Frontal cortex (tissue), 4 donors: Measurements from ENCODE around the gene GPN2. TPM values are rescaled to one million over a fixed set of nuclear protein-coding genes. Genes with fewer than 3 reads are reported as not detected.
"Not testable (repeated sequence)": the region's sequence is repeated elsewhere in the genome, so short reads cannot be mapped to it uniquely, and the experiment has no call there.

Source experiments
- DNase-seq, 2 donors: peaks; one replicate each; pipeline ENCODE4 v3.0.0; 2012; ENCODE audit warnings: low spot score in 2 of 2
- FAIRE-seq: peaks from 2 replicates; lab custom pipeline; 2012; peaks lifted over from hg19 to GRCh38; lab: Jason Lieb, UNC
- total RNA-seq: library from RNA; depleted of rRNA; stranded (reverse); fragments of >200 nt; gene quantifications from one replicate; pipeline ENCODE4 v1.2.3, GENCODE V29; 2014
- donor health status: control.
- donor health status: control.
- donor health status: control.

GPN2 gene
- total RNA-seq, 1 donor from 2014 or later = 8.6 TPM

- no peak for FAIRE-seq
These were observed 17.2 kb upstream of the GPN2 start for GRCh38 chr1:26907071-26907917.

DNA sequence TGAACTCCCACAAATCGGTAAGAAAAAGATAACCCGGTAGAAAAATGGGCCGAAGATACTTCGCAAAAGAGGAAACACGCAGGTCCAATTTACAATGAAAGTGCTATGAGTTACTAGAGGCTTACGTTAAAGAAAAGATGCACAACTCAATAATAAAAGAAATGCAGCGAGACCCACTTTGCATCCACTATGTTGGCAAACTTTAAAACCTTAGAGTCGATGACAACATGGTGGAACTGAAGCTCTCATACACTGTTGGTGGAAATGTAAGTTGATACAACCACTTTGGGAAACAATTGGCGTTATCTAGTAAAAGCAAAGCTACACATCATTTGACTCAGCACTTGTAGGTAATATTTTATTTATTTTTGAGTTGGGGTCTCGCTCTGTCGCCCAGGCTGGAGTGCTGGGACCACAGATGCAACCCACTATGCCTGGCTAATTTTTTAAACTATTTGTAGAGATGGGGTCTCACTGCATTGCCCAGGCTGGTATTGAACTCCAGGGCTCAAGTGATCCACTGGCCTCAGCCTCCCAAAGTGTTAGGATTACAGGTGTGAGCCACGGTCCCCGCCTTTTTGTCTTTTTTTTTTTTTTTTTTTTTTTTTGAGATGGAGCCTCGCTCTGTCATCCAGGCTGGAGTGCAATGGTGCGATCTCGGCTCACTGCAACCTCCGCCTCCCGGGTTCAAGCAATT, 10.9 kb upstream of the GPN2 start:
- no peak for DNase-seq
- FAIRE-seq = no peak

More at GRCh38 chr1:26907071-26907917, 17.2 kb upstream of the GPN2 start:
- no peak for DNase-seq

DNA sequence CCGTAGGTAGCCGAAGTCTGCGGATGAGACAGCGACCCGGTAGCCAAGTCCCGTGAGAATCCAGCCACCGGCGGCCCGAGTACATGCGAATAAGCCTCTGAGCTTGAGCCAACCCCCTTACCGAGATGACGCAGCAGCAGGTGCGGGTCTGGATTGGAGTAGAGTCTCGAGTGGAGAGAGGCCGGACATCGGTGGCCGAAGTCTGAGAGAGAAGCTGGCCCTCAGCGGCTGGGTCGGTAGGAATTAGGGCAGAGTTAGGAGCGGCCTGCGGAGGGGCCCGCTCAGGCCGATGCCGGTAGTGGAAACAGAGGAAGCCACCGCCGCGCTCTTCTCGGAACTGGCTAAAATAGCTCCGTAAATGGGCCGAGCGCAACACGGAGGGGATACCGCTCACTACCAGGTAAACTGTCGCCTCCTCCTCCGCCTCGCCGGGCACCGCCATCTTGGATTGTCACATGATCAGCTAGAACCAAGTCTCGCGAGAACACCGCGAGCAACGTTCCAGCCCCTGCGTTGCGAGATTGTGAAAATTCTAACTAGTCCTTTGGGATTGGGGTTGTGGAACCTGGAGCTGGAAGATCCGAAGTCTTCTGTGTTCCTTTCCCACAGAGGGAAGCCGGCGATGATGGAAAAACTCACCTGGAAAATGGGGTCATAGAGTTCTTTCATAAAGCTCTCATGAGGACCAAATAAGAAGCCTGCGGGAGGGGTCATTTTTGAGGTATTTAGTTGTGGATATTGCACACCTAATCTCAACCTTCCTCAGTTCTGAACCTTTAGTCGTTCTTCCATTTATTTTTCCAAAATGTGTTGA, 10.1 kb upstream of the GPN2 start, which contains the start of gene GPATCH3:
Gene GPATCH3 (minus strand): TSS at position 467 of the 814 bp plus-strand sequence. CDS start 25 bp downstream, at position 442.
- DNase-seq (peak; percentile 78 to 89), FAIRE-seq (no peak)

DNA sequence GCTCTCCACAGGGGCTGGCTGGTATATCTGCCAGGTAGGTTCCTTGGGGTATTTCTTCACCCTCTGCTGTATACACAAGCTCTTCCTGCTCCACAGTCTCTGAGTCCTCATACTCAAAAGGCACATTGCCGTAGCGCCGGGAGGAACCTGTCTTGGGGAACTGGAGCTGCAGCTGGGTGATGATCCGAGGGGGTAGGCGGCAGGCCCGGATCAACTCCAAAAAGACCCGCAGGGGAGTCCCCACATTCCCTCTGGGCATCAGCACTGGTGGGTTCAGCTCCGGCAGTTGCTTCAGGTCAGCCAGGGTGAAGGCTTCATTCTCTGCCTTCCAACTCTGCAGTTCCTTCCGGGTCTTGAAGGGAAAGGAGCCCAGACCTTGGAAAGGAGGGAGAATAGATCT, 7.3 kb upstream of the GPN2 start:
- no peak for FAIRE-seq

GRCh38 chr1:26894263-26894662, 4.2 kb upstream of the GPN2 start:
- no peak for FAIRE-seq
- no peak for DNase-seq

More for the DNA sequence above, 7.3 kb upstream of the GPN2 start:
- DNase-seq = no peak

DNA sequence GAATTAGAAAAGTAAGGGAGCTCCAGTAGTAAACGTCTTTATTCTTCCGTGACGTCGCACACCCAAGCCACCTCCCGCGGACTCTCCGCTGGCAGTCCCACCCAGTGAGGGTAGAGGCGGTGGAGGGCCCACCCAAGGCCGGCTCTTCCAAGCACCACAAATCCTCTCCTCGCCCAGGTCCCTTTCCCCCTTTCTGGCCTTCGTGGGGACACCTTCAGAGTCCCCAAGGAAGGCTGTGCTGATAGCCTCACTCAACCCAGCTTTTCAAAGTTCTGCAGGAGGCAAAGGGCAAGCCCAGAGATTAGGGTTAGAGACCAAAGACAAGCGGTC, 349 bp upstream of the GPN2 start:
- no peak for FAIRE-seq
- DNase-seq = no peak

DNA sequence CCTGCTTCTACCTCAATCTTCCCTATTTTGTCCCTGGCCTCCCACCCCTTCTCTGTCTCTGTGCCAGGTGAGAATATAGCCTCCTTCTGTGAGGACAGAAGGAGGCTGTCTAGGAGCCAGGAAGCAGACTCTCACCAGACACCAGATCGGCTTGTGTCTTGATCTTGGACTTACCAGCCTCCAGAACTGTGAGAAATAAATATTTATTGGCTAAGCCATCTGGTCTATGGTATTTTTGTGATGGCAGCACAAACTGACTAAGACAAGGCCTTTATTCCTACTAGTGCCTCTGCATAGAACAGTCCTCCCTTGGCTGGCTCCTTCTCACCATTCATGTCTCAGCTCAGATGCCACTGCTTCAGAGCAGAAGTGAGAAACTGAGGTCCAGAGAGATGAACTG, 1.9 kb downstream of the GPN2 start:
- no peak for FAIRE-seq
- DNase-seq = no peak

GRCh38 chr1:26887125-26887524, 3.0 kb downstream of the GPN2 start:
- DNase-seq = no peak

GRCh38 chr1:26882696-26883463, 7.2 kb downstream of the GPN2 start:
- no peak for FAIRE-seq
- no peak for DNase-seq

More at GRCh38 chr1:26887125-26887524, 3.0 kb downstream of the GPN2 start:
- no peak for FAIRE-seq

DNA sequence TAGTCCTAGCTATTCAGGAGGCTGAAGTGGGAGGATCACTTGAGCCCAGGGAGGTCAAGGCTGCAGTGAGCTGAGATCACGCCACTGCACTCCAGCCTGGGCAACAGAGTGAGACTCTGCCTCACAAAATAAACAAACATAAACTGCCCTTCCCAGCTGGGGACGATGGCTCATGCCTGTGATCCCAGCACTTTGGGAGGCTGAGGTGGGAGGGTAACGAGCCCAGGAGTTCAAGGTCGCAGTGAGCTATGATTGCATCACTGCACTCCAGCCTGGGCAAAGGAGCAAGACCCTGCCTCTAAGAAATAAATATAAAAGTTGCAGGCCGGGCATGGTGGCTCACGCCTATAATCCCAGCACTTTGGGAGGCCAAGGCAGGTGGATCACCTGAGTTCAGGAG, 8.5 kb downstream of the GPN2 start:
- FAIRE-seq, DNase-seq: not testable (repeated sequence)

GRCh38 chr1:26879793-26880192, 10.3 kb downstream of the GPN2 start:
- no peak for DNase-seq
- FAIRE-seq = no peak

DNA sequence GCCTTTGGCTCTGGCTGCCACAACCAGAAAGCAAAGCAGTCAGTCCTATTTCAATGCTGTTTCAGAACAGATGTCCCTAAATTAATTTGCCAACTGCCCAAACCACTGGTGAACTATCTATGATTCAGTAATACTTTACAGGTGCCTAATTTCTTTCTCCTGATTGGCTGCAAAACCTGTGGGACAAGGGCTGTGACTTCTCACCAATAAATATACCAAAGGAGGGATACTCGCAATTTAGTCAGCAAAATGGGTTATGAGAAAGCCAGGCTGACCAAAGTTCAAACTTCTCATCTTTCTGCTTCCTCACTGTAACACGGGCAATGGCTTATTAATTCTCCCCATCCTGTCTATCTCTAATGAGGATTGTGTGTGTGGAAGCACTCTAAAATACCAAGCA, 12.8 kb downstream of the GPN2 start:
- DNase-seq (no peak), FAIRE-seq (no peak)

- FAIRE-seq (no peak), DNase-seq (no peak)
These were observed 15.2 kb downstream of the GPN2 start for GRCh38 chr1:26874896-26875295.

GRCh38 chr1:26873097-26873496, 17.0 kb downstream of the GPN2 start:
- DNase-seq, FAIRE-seq: not testable (repeated sequence)

DNA sequence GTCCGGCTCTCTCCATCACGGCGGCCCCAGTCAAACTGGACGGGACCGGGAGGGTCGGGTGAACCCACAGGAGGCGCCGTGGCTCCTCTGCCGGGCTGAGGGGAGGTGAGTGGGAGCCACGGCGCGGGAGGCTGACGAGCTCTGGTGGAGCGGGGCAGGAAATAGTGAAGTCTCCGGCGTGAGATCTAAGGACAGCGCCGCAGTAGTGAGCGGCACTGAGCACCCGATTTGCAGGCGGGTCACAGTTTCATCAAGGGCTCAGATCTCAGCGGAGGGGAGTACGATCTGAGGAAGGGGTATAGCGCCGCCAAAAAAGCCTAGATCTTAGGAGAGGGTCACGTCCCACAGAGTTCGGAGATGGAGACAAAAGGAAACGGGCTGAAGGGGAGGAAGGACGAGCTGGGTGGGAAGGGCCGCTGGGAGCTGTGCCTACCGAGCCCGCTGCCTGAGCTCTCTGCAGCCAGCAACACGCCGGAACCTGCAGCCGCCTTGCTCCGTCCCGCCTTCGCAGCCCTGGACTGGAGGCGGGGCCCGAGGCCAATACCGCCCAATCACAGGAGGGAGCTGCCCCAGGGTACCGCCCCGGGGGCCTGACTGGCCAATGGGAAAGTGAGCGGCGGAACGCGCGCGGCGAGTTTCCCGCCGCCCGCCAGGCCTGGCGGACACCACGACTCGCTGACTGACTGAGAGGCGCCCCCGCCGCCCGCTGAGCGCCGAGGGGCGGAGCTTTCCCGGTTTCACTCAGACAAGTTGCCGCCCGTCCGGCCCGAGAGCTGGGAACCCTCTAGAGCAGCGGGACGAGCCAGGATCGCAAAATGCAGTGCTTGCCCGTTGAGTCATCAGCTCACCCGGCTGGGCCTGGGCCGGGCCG, 25.2 kb downstream of the GPN2 start:
- DNase-seq (peak; percentile 90 to 94), FAIRE-seq (peak; percentile 8)

DNA sequence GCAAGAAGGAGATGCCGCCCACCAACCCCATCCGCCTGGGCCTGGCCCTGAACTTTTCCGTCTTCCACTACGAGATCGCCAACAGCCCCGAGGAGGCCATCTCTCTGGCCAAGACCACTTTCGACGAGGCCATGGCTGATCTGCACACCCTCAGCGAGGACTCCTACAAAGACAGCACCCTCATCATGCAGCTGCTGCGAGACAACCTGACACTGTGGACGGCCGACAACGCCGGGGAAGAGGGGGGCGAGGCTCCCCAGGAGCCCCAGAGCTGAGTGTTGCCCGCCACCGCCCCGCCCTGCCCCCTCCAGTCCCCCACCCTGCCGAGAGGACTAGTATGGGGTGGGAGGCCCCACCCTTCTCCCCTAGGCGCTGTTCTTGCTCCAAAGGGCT, 26.4 kb downstream of the GPN2 start:
- no peak for FAIRE-seq

GRCh38 chr1:26862781-26863684, 27.1 kb downstream of the GPN2 start, which contains the start of gene SFN:
TSS of gene SFN (plus strand) at chr1:26863149. CDS start at chr1:26863213, 64 bp downstream.
- no peak for DNase-seq
- FAIRE-seq = no peak

More for the DNA sequence above, 26.4 kb downstream of the GPN2 start:
- no peak for DNase-seq
